ENCODE data around the gene UGT8. TPM values are rescaled to one million over a fixed set of nuclear protein-coding genes. Genes with fewer than 3 reads are reported as not detected.

Gene UGT8
- total RNA-seq, 1 donor from 2014 or later, result 14.2 TPM

DNA sequence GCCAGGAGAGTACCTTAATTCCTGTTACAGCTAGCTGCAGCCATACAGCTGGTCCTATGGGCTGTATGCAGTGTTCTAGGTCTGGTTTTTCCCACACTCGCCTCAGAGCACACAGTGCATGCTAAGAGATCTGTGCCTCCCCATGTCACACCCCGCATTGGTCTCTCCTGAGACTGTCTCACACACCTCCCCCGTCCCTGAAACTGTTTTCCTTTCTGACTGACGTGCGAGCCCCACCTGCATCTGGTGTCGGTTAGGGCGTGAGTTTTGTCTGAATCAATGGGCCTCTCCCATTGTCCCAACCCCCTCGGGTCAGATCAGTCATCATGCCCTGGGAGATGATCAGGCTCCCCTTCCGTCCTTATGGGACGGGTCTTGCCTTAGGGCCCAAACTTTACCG, 3.4 kb upstream of the UGT8 start:
- Mint-ChIP-seq H3K4me3 (no peak overlapping the region), H3K27ac (no peak overlapping the region), H3K36me3 (no peaks in the 10 kb centered on the region), H3K27me3 (peaks cover 33% of the 10 kb centered on the region), H3K4me1 (ENCODE audit: unreplicated experiment) (peaks cover 7% of the 10 kb centered on the region), H3K9me3 (peaks cover 9% of the 10 kb centered on the region)
- TF ChIP-seq CTCF (conservative IDR thresholded peaks at IDR 0.05), result no peak
- DNase-seq (ENCODE audit: extremely low spot score, unreplicated experiment), result no peak

DNA sequence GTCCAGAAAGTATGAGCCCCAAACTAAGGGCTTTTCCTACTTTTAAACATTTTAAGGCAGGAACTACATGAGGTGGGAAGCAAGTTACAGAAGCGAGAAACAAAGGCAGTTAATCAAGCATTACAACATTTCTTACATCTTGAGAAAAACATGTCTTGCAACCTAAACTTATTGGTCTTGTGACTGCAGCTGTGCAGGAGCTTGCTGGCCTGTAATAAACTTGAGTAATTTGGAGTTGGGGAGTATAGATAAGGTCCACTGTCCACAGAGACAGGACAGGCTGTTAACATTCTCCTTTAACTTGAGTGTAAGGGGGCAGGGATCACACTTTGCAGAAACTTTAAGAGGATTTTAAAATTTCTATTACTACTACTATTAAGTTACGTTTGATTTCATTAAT, 2.7 kb upstream of the UGT8 start:
- Mint-ChIP-seq H3K9me3 (peaks cover 9% of the 10 kb centered on the region), H3K27ac (no peak overlapping the region), H3K36me3 (no peaks in the 10 kb centered on the region), H3K4me3 (no peak overlapping the region), H3K27me3 (peaks cover 39% of the 10 kb centered on the region), H3K4me1 (ENCODE audit: unreplicated experiment) (peaks cover 7% of the 10 kb centered on the region)
- DNase-seq (ENCODE audit: extremely low spot score, unreplicated experiment), result no peak
- no peak for TF ChIP-seq CTCF (conservative IDR thresholded peaks at IDR 0.05)

- no peak for DNase-seq (ENCODE audit: extremely low spot score, unreplicated experiment)
- no peak overlapping the region for H3K27ac Mint-ChIP-seq
- peaks cover 7% of the 10 kb centered on the region for H3K4me1 Mint-ChIP-seq (ENCODE audit: unreplicated experiment)
- no peak for TF ChIP-seq CTCF (conservative IDR thresholded peaks at IDR 0.05)
- H3K27me3 Mint-ChIP-seq, result peaks cover 39% of the 10 kb centered on the region
- no peaks in the 10 kb centered on the region for H3K36me3 Mint-ChIP-seq
- peak overlapping the region; percentile 90 for H3K4me3 Mint-ChIP-seq
- H3K9me3 Mint-ChIP-seq, result peaks cover 9% of the 10 kb centered on the region
These were observed 1.0 kb upstream of the UGT8 start for GRCh38 chr4:114597410-114598115.

GRCh38 chr4:114599231-114599902, 760 bp downstream of the UGT8 start:
- Mint-ChIP-seq H3K4me3 (peak overlapping the region; percentile 91), H3K27me3 (peaks cover 35% of the 10 kb centered on the region)

DNA sequence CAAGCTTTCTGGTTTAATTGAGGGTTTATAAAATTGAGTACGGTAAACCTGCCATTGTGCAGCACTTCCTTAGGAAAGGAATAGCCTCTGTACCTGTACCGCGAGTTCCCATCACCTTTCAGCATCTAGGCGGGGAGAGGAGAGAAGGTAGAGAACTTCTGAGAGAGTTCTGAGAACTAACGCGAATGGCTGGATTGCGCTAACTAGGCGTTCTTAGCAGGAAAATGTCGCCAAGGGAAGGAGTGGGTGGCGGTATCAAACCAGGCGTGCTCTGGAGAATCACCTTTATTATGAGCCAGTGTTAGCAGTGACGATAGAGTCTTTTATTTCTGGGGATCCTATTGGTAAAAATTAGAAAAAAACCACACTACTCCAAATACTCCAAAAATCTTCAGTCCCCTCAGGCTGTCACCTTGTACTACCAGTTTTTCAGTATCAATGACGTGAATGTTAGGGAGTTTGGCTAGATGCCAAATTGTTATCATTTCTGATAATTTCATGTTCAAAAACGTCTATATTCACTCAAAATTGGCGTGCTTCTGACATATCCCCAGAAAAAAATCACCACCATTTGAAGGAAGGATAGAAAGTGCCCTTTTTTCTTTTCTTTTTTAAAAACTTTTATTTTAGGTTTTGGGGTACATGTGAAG, 1.4 kb downstream of the UGT8 start:
- Mint-ChIP-seq H3K36me3 (no peaks in the 10 kb centered on the region), H3K27ac (peak overlapping the region; percentile 88), H3K27me3 (peaks cover 35% of the 10 kb centered on the region), H3K4me1 (ENCODE audit: unreplicated experiment) (peaks cover 7% of the 10 kb centered on the region), H3K9me3 (peaks cover 7% of the 10 kb centered on the region), H3K4me3 (peak overlapping the region; percentile 91)
- DNase-seq (ENCODE audit: extremely low spot score, unreplicated experiment), result no peak
- TF ChIP-seq CTCF (conservative IDR thresholded peaks at IDR 0.05), result no peak

More at GRCh38 chr4:114599231-114599902, 760 bp downstream of the UGT8 start:
- TF ChIP-seq CTCF (conservative IDR thresholded peaks at IDR 0.05), result no peak
- H3K36me3 Mint-ChIP-seq, result no peaks in the 10 kb centered on the region
- peaks cover 9% of the 10 kb centered on the region for H3K9me3 Mint-ChIP-seq
- H3K27ac Mint-ChIP-seq, result peak overlapping the region; percentile 88
- peaks cover 7% of the 10 kb centered on the region for H3K4me1 Mint-ChIP-seq (ENCODE audit: unreplicated experiment)
- no peak for DNase-seq (ENCODE audit: extremely low spot score, unreplicated experiment)

All from type B pancreatic cell (in vitro differentiated cells).